DND-41 (cell line): Measurements from ENCODE around the gene C1orf56.

ENCODE experiments used
- ATAC-seq: fragments of 200-7000 bp; cut with Tn5 transposase; 3 replicates; pipeline ENCODE4 v1.9.1; 2021; ENCODE audit warnings: low read depth; ENCODE audit not compliant: insufficient read depth
- DNase-seq: peaks from one replicate; pipeline ENCODE4 v3.0.0-alpha.2; 2020
- H2AFZ ChIP-seq: 2 replicates; pipeline ENCODE4 v1.6.0; 2012; ENCODE audit warnings: low read depth, low read length
- H3K27ac ChIP-seq: 2 replicates; pipeline ENCODE4 v1.5.1; 2012; ENCODE audit warnings: low read length, inconsistent platforms
- H3K27me3 ChIP-seq: fragments of 200-600 bp; sonication (generic); 2 replicates; pipeline ENCODE4 v1.6.0; 2012; ENCODE audit warnings: low read length, mild to moderate bottlenecking, inconsistent platforms; ENCODE audit not compliant: insufficient read depth, poor library complexity
- H3K36me3 ChIP-seq: 2 replicates; pipeline ENCODE4 v1.5.1; 2012; ENCODE audit warnings: low read length, inconsistent platforms; ENCODE audit not compliant: insufficient read depth
- H3K4me1 ChIP-seq: 2 replicates; pipeline ENCODE4 v1.5.1; 2012; ENCODE audit warnings: mild to moderate bottlenecking, low read length; ENCODE audit not compliant: insufficient read depth
- H3K4me2 ChIP-seq: 2 replicates; pipeline ENCODE4 v1.6.0; 2012; ENCODE audit warnings: mild to moderate bottlenecking, moderate library complexity, low read length, inconsistent platforms; ENCODE audit not compliant: insufficient read depth
- H3K4me3 ChIP-seq, 2 experiments: fragments of 200-600 bp in 1 of 2; shearing (Covaris generic) in 1 of 2; 2 replicates each; pipeline ENCODE4 v1.5.1; 2012 to 2016; ENCODE audit warnings: inconsistent platforms in 2 of 2, low read length in 2 of 2, mild to moderate bottlenecking in 2 of 2, low read depth in 1 of 2, moderate library complexity in 1 of 2
- H3K79me2 ChIP-seq: 2 replicates; pipeline ENCODE4 v1.6.0; 2012; ENCODE audit warnings: low read length, inconsistent platforms; ENCODE audit not compliant: insufficient read depth
- H3K9ac ChIP-seq: 2 replicates; pipeline ENCODE4 v1.6.0; 2012; ENCODE audit warnings: low read depth, mild to moderate bottlenecking, inconsistent platforms, low read length, moderate library complexity
- H3K9me3 ChIP-seq: 2 replicates; pipeline ENCODE4 v1.5.1; 2012; ENCODE audit warnings: low read length, moderate library complexity, mild to moderate bottlenecking, inconsistent platforms; ENCODE audit not compliant: insufficient read depth, severe bottlenecking
- H4K20me1 ChIP-seq: 2 replicates; pipeline ENCODE4 v1.6.0; 2012; ENCODE audit warnings: low read length; ENCODE audit not compliant: insufficient read depth
- EZH2 ChIP-seq: IDR thresholded peaks from 3 replicates; pipeline ENCODE4 v1.6.1; 2012; ENCODE audit warnings: borderline replicate concordance, low read depth, mild to moderate bottlenecking, moderate library complexity, low read length, inconsistent platforms; ENCODE audit not compliant: severe bottlenecking
- TF ChIP-seq, protein P1 (sequence below): IDR thresholded peaks from 2 replicates; pipeline ENCODE4 v1.5.1; 2012; ENCODE audit warnings: borderline replicate concordance, low read length, moderate library complexity, mild to moderate bottlenecking; ENCODE audit not compliant: poor library complexity, severe bottlenecking; ENCODE audit errors: extremely low read depth

The C1orf56 gene

DNA sequence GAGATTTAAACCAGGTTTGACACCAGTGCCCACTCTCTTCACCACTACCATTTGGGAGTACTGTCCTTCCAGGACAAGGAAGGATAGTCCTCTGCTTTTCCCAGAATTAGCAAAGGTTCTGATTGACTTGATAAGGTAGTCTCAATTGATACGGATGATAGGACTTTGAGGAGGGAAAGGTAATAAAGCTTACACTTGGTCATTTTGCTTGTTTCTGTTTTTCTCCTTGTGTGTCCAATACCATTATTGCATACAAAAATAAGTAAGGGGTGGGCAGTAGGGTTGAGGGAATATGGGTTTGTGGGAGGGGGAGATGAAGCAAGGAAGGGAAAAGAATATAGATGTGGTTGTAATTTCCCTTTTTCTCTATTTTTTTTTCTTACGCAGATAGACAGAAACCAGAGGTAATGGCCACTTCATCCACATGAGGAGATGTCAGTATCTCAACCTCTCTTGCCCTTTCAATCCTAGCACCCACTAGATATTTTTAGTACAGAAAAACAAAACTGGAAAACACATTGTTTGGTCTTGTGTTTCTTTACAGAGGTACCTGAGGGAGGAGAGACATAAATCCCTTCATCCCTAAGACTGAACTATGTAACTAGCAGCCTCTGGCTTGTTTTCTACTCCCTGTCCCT, 2.6 kb downstream of the C1orf56 start:
- TF ChIP-seq EZH2, result no peak
- TF ChIP-seq, protein P1, sequence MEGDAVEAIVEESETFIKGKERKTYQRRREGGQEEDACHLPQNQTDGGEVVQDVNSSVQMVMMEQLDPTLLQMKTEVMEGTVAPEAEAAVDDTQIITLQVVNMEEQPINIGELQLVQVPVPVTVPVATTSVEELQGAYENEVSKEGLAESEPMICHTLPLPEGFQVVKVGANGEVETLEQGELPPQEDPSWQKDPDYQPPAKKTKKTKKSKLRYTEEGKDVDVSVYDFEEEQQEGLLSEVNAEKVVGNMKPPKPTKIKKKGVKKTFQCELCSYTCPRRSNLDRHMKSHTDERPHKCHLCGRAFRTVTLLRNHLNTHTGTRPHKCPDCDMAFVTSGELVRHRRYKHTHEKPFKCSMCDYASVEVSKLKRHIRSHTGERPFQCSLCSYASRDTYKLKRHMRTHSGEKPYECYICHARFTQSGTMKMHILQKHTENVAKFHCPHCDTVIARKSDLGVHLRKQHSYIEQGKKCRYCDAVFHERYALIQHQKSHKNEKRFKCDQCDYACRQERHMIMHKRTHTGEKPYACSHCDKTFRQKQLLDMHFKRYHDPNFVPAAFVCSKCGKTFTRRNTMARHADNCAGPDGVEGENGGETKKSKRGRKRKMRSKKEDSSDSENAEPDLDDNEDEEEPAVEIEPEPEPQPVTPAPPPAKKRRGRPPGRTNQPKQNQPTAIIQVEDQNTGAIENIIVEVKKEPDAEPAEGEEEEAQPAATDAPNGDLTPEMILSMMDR, result no peak
- Histone ChIP-seq H3K4me1 (peaks cover 18% of the 10 kb centered on the region), H3K36me3 (peaks cover 38% of the 10 kb centered on the region), H3K9ac (no peak overlapping the region), H3K9me3 (no peaks in the 10 kb centered on the region), H3K27ac (no peak overlapping the region), H2AFZ (no peak overlapping the region), H3K27me3 (no peaks in the 10 kb centered on the region), H3K79me2 (no peaks in the 10 kb centered on the region), H3K4me2 (no peak overlapping the region), H4K20me1 (0 out of 2 replicates have a peak, but pooled peaks cover 2% of the 10 kb centered on the region), H3K4me3 (no peak overlapping the region)
- DNase-seq (no peak), ATAC-seq (no peak)

DNA sequence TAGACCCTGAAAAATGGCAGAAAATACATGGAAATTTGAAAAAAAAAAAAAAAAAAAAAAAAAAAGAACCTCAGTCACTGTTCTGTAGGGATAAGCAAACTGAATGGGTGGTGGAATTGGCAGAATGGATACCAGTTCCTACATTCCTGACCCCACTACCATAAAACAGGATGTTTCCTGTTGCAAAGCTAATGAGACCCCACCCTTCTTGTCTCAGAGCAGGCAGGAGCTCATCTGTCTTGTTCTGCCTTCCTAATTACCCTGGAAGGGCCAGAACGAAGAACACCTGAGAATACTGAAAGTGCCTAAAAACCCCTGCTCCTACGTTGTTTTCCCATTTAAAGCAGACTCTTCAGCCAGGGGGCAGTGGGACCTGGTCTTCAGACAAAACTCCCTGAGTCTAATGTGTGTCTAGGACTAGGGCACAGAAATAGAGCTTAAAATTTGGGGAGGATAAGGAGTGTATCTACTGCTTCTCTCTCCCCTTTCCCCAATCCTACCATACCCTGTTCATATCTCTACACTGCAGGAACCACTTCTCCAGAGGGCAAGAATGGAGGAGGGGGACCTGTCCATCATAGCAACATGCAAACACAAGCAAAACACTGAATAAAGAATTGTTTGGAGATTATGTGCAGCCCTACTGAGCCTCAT, 3.9 kb downstream of the C1orf56 start:
- no peak for ATAC-seq
- no peak overlapping the region for H3K27ac ChIP-seq
- H3K9ac ChIP-seq, result no peak overlapping the region
- H3K4me1 ChIP-seq, result peaks cover 26% of the 10 kb centered on the region
- H3K4me3 ChIP-seq, result no peak overlapping the region
- H4K20me1 ChIP-seq, result peaks cover 15% of the 10 kb centered on the region
- H2AFZ ChIP-seq, result no peak overlapping the region
- no peak for DNase-seq
- H3K79me2 ChIP-seq, result peaks cover 10% of the 10 kb centered on the region
- no peaks in the 10 kb centered on the region for H3K27me3 ChIP-seq
- H3K9me3 ChIP-seq, result no peaks in the 10 kb centered on the region
- peaks cover 51% of the 10 kb centered on the region for H3K36me3 ChIP-seq
- no peak overlapping the region for H3K4me2 ChIP-seq
- TF ChIP-seq, protein P1, result no peak
- TF ChIP-seq EZH2, result no peak

DNA sequence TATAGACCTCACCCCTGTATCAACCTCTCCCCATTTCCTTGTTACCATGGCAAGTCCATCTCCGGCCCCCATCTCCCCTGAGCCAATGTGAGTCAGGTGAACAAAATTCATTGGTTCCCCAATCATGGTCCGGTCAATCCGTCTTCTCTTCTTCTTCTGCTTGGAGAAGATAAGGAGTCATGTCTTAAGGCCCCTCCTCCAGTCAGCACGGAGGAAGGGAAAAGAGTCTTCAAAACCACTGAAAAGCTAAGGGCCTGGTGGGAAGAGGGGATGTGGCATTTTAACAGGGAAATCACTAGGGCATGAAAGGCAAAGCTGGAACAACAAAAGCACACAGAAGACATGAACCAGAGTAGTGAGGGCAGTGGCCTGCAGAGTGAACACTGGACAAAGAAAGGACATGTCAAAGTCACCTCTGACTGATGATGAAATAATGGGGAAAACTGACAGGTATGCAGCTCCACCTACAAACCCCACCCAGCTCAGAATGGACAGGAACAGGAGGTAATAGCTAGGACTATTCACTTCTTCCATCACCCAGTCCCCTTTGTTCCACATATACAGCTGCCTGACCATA, 7.5 kb downstream of the C1orf56 start:
- Histone ChIP-seq H3K27me3 (no peaks in the 10 kb centered on the region), H3K36me3 (peaks cover 64% of the 10 kb centered on the region), H3K4me2 (no peak overlapping the region), H3K4me3 (no peak overlapping the region), H3K79me2 (peaks cover 46% of the 10 kb centered on the region), H4K20me1 (peaks cover 25% of the 10 kb centered on the region), H3K9me3 (no peaks in the 10 kb centered on the region), H3K9ac (no peak overlapping the region), H2AFZ (no peak overlapping the region), H3K4me1 (peaks cover 35% of the 10 kb centered on the region), H3K27ac (no peak overlapping the region)
- TF ChIP-seq, protein P1, result no peak
- no peak for TF ChIP-seq EZH2
- DNase-seq (no peak), ATAC-seq (no peak)
